Coronary artery (tissue), 2 donors: ENCODE data around the gene RFX4.
"Not testable (repeated sequence)": the region's sequence is repeated elsewhere in the genome, so short reads cannot be mapped to it uniquely, and the experiment has no call there.

Source experiments
- DNase-seq: peaks from one replicate; pipeline ENCODE4 v3.0.0-alpha.2; 2017; ENCODE audit warnings: low spot score
- H3K27ac ChIP-seq, 2 donors: fragments of 200-600 bp; sonication (generic); one replicate each; pipeline ENCODE4 v1.5.1; 2016 to 2019
- H3K4me3 ChIP-seq: fragments of 200-600 bp; sonication (generic); 2 replicates; pipeline ENCODE4 v1.5.1; 2016; ENCODE audit warnings: mild to moderate bottlenecking, moderate library complexity
- CTCF ChIP-seq: fragments of 200-600 bp; sonication (generic); IDR thresholded peaks from one replicate; pipeline ENCODE4 v1.5.1; 2019; ENCODE audit warnings: antibody characterized with exemption

The RFX4 gene

GRCh38 chr12:106724116-106724515, 141.3 kb downstream of the RFX4 start:
- H3K4me3 ChIP-seq = no peak overlapping the region
- no peak overlapping the region for H3K27ac ChIP-seq
- DNase-seq = no peak
- no peak for TF ChIP-seq CTCF

DNA sequence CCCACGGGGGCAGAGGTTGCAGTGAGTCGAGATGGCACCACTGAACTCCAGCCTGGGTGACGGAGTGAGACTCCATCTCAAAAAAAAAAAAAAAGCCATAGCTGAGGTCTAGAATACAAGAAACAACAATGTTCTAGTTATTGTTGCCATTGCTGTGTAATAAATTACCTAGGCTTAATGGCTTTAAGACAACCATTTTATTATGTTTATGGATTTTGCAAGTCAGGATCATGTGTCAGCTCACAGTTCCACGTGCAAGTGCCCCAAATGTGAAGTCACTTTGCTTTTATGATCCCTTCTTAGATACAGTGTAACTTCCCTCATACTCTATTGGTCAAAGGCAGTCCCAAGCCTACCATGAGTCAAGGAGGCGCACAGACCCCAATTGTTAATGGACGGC, 142.1 kb downstream of the RFX4 start:
- no peak for TF ChIP-seq CTCF
- no peak for DNase-seq
- Histone ChIP-seq H3K27ac (no peak overlapping the region), H3K4me3 (no peak overlapping the region)

- H3K4me3 ChIP-seq, DNase-seq, H3K27ac ChIP-seq: not testable (repeated sequence)
Observed at GRCh38 chr12:106726603-106727202, 143.9 kb downstream of the RFX4 start.

DNA sequence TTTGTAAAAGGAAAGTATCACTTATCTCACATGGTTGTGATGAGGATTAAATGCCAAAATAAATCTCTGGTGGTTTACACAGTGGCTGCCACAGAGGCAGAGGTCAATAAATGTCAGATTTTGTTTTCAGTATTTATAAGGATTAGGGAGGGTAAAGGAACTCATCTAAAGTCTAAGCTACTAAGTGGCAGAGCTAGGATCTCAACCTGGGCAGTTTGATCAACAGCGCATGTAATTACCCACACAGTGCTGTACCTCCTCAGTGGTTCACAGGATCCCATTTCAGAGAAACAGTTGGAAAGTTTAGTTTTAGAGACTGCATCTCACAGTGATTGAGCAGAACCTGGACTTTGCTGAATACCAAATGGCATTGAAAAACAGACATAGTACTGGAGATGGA, 146.8 kb downstream of the RFX4 start:
- no peak overlapping the region for H3K4me3 ChIP-seq
- H3K27ac ChIP-seq = no peak overlapping the region
- DNase-seq = no peak
- no peak for TF ChIP-seq CTCF

GRCh38 chr12:106732890-106733289, 150.1 kb downstream of the RFX4 start:
- Histone ChIP-seq H3K27ac (no peak overlapping the region), H3K4me3 (no peak overlapping the region)
- DNase-seq = no peak
- TF ChIP-seq CTCF = no peak

- DNase-seq = no peak
- H3K27ac ChIP-seq = no peak overlapping the region
- TF ChIP-seq CTCF = no peak
- H3K4me3 ChIP-seq = no peak overlapping the region
Observed at GRCh38 chr12:106733660-106734059, 150.9 kb downstream of the RFX4 start.

- H3K27ac ChIP-seq = no peak overlapping the region
- no peak for TF ChIP-seq CTCF
- H3K4me3 ChIP-seq = no peak overlapping the region
- no peak for DNase-seq
Observed at GRCh38 chr12:106736051-106736957, 153.5 kb downstream of the RFX4 start.
